Middle frontal gyrus (tissue), 1 donor: ENCODE results near the gene ABHD12B.
A peak's percentile ranks its signal among the peaks of the same experiment; 100 is the strongest.

Experiments
- DNase-seq: peaks from one replicate; pipeline ENCODE4 v3.0.0-alpha.2; 2015; ENCODE audit warnings: low spot score; ENCODE audit errors: extremely low spot score

The ABHD12B gene

DNA sequence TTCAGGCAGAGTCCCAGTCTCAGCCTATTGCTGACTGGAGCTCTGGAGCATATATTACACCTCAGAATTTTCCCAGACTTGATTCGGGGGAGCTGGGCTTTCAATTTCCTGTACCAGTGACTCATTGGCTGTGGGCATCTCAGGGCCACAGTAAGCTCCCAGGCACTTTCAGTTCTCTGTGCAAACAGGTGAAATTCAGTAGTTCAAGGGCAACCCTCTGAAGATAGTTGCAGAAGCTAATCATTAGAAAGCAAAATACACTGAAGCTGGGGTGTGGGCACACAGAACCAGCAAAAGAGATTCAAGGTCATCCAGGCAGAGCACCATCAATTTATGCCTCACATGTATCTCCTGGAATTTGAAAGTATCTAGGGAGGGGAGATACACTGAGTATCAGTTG is 32.8 kb upstream of the ABHD12B start:
- DNase-seq: no peak

DNA sequence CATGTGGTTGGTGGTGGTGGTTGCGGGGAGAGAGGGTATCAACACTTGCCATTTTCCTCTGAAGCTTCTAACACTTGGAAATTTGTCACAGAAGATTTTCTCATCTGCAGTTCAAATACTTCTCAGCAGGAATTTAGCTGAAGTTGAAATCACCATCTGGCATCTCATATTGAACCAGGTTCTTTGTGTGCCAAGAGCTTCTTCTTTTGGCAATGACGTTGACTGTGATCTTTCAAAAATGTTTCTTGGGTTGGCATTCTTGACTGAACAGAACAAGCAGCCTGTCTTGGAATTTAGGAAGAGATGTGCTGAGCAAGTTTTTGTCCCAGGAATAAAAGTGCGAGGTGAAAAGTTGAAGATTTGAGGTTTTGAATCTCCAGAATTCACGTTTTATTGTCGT is 32.2 kb upstream of the ABHD12B start:
- DNase-seq: no peak

DNA sequence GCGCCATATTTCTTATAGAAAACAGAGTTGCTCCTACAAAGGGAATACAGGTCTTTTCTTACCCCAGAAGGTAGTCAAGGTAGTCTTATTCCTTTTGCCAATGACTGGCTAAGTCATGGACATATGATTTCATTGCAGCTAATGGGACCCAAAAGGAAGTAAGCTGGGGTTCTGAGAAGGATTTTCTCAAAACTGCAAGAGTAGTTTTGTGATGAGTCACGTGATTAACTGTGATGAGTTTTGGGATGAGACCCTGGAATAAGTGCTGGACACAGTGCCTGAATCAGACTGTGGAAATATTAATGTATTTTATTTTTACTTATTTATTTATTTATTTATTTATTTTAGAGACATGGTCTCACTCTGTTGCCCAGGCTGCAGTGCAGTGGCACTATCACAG is 27.5 kb upstream of the ABHD12B start:
- no peak for DNase-seq

DNA sequence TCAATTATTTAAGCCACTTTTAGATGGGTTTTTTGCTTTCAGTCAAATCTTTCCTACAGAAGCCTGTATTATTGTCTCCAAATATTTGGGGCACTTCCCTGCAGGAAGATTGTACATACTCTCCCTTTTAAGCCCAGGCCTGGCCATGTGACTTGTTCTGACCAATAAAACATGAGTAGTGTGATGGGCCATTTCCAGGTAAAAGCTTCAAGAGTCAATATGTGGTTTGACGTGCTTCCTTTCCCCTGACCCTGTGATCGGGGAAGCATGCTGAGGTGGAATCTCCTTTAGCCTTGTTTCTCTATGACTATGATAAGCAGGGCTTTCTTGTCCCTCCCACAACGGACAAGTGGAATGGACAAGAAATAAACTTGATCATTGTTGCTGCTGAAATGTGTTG is 26.7 kb upstream of the ABHD12B start:
- no peak for DNase-seq

DNA sequence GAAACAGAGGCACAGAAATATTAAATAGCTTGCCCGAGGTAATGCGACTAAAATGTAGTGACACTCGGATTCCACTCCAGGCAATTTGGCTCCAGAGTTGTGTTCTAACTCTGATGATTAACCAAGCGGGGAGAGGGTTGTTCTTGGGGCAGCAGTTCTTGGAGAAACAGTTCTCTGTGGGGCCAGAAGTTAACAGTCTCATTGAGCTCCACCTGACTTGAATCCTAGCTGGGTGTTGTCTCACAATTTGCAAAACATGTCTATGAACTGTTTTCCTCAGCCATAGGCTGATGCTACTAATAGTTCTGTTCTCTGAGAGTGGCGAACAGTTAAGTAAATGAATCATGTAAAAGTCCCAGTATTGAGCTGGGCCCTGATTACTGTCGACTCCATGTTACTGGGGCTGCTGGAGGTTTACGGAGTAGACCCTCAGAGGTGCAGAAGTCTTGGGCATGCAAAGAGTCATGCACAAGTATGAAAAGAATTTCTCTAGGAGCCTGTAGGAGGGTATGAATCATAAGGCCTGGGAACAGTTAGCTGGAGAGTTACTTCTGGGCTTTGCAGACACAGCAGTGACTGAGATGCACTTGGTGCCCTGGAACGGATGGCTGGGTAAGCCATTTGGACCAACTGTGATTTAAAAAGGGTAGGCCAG is 25.5 kb upstream of the ABHD12B start:
- DNase-seq: no peak

DNA sequence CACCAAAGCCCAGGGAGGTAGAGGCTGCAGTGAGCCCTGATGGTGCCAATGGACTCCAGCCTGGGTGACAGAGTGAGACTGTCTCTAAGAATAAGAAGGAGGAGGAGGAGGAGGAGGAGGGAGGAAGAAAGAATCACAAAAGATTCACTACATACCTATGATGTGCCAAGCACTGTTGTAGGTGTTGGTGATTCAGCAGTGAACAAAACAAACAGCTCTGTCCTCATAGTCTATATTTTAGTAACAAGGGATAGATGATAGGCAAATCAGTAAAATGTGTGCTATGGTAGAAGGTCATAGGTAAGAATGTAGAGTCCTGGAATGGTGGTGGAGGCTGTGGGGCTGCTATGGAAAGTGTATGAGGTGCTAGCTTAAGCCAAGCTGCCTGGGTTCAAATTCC is 18.0 kb upstream of the ABHD12B start:
- DNase-seq: no peak

DNA sequence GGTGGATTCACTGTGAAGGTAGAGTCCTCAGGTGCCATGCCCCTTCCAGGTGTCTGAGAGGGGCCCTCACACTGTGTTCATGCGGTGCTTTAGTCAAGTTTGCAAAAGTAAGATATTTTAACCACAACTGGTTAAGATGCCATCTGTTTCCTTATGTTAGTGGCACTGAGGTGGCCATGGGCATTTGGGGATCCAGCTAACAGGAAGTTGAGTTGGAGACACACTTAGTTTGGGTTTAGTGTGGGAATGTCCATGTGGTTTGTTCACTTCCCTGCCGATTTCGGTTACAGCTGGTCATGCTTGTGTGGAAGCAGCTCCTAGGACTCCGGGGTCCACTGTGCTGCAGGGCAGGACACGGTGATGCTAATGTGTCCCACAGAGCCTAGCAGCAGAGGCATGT is 17.3 kb upstream of the ABHD12B start:
- DNase-seq: no peak

DNA sequence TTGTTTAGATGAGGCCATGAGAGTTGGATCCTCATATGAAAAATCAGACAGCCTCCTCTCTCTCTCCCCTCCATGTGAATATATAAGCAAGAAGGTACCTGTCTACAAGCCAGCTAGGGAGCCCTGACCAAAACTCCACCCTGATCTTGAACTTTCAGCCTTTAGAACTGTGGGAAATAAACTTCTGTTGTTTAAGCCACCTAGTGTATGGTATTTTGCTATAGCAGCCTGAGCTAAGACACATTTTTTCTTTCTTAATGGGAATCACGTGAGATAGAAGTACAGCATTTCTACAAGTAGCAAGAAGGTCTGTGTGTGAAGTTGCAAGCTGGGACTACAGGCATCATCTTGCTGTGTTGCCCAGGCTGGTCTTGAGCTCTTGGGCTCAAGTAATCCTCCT is 16.3 kb upstream of the ABHD12B start:
- DNase-seq: no peak

DNA sequence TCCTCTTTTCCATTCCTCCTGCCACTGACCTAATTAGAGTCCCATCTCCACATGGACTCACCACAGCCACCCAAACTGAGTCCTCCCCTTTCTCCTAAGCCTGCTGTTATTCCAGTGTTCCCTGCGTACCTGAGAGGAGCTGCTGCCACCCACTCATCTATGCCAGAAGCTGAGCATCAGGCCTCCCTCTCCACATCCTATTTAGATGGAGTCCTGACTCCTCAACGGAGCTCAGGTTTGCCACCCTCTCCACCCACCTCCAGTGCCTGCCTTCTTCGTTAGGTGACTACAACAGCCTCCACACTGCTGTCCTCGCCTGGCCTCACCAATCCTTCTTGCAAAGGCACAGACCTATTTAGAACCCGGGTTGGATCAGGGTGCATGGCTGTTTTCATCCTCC is 15.2 kb upstream of the ABHD12B start:
- DNase-seq: no peak

DNA sequence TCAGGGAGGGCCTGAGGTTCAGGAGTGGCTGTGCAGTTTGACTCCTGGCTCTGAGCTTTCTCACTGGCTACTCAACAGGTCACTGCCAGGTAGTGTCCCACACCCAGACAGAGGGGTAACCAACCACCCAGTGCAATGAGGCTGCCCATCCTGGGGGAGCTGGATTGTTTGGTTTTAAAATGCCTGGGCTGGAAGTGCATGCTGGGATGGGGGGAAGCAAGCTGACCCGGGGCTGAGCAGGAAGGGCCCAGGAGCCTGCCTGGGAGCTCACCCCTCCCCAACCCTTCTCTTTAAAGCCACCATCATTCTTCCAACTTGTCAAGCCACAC is 12.6 kb upstream of the ABHD12B start:
- DNase-seq: no peak

DNA sequence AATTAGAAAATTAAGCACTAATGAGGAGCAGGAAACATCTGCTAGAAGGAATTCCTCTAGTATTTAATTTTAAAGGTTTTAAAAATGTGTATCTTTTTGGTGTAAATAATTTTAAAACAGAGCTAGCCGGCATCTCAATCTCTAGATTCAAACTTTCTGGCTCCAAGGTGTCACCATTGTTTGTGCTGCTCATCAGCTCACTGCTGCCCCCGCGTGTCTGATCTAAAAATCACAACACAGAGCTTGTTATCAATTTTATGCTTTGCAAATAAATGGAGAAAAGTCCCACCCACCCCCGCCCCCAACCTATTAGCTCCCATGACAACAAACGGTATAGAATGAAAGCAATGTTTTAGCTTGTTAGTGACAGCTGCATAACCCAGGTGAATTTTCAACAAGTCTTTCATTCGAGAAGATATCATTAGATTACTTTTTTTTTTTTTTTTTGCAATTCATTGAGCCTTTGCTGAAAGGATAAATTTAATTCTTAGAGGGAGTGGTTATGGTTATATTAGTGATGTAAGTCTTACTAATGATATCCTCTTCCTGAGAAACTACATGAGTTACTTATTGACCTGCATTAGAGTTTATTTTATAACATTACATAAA is 11.3 kb upstream of the ABHD12B start:
- peak; percentile 70 for DNase-seq

DNA sequence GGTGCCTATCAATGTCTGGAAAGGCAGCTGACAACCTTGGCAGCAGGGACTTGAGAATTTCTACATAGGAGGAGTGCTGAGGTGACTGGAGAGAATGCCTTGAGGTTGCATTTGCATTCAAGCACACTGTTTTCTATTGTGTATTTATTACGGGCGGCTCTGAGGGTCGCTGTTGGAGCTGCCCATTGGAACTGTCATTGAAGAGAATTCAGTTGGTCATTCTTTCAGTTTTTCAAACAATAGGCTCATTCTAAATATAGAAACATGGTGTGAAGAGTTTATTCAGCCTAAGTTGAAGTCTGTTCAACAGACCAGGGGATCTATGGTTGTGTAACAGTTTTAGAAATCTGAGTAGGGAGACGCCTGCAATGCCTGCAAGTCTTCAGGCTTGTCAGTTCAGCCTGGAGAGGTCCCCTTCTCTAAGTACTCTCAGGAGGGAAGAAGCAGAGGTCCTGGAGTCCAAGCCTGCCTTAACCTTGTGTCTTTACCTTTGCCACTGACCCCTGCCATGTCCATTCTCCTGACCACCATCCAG is 9.8 kb upstream of the ABHD12B start:
- no peak for DNase-seq

DNA sequence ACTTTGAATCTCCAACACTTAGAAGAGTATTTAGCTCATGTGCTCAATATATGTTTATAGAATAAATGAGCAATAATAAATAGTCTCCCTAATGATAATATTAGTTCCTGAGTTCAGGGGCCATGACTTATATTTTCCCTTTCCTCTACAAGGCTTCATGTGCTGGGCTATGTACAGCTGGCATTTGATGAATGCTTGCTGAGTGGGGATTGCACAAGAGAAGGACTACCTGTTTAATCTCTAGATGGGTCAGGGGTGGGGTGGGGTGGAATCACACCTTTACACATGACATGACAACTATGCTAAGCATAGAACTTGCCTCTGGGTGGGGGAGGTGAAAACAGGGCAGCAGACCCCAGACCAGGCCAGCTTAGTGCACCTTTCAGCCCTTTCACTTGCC is 7.6 kb upstream of the ABHD12B start:
- no peak for DNase-seq

DNA sequence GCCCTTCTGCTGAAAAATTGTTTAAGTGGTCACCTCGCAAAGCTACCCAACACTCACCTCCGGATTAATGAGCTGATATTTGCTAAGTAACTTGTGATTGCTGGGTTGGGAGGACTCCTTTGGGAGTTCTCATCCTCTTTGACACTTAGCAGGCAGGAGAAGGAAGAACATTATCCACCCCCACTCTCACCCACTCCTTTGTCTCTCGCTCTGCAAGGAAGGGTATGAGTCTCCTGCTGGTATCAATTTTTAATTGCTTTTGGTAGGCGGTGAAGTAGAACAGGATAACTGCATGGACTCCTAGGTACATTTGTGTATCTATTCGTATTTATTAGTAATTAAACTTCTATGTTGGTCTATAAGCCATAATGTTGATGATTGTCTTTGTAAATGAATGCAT is 6.9 kb upstream of the ABHD12B start:
- DNase-seq: no peak

DNA sequence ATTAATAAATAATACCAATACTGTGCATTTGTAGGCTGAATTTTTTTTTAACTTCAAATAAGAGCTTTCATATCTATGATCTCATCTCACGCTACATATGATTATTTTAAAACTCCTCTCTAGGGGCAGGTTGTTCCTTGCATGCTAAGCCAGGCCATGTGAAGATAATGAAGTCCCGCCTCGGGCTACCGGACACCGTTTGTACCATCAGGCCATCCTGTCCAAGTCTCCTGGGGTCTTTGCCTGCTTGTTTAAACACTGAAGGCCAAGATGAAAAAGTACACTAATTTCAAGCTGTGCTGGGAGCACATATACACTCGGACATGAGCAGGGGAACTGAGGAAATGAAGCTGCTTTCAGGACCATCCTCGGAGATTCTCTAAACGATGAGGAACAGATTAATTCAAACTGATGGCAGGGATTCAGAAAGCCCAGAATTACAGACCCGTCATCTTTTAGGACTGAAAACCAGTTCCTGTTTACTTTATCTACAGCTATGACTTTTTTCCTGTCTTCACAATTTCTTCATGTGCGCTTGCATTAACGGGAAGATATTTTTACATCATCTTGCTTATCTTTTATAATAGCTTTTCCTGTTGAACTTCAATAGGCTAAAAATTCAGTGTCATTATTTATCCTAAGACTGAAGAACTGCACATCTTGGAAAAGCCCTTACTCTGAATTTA is 6.3 kb upstream of the ABHD12B start:
- no peak for DNase-seq

DNA sequence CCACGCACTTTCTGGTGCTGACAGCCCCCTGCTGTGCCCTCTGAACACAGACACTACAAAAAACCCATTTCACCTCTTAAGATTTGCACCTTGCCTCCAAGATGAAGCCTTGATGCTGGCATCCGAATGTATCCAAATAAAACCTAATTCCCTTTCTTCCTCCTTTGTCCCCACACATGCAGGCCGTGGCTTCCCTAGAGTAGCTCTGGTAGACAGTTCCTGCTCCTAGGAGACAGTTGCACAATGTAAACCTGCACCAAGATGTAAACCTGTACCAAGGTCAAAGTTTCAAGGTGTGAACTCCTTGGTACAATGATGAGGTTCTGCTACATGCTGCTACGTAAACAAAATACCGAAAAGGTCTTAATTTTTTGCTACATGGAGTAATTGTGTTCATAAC is 625 bp upstream of the ABHD12B start:
- no peak for DNase-seq

DNA sequence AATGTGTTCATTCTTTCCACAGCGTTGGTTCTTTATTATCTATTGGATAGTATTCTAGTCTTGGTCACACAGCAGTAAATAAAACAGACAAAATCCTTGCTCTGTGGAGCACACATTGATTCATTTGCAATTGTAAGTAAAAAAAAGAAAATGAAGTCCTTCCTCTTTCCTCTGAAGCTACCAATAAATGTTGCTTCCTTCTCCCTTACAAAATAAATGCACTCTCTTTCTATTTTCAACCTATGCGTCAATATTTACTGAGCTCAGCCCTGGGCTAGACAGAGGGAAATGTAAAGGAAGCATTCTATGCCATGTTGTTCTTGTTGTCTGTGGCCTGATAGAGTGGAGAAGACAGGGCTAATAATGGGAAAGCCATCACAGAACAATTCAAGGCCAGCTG is 2.9 kb downstream of the ABHD12B start:
- no peak for DNase-seq

DNA sequence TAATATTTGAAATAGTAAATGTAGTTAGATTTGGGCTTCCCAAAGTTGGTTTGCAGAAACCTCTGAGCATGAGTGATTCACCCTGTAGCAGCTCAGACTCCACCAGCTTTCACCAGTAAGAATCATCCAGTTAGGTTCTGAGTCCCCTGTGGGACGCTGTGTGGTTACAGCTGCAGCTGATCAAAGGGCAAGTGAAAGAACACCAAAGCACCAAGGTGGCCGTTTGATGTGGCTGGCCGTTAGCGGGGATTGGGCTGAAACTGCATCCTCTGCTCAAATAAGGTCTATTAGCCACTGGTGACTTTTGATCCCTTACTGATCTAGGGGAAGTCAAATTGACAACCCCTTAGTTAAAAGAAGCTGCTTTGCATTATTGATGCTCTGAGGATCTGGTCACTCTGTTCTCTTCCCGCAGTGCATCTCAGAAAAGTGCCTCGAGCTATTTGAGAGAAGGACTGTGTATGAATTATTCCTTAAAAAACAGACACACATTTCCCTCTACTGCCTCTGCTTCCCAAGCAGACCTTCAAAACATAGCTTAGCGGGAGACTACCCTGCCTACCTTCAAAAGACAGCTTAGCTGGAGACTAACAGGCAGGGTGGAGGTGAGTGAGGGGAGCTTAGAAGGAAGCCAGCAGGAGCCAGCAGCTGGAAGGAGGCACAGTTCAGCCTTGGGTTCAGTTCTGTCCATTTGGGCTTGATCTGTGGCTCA is 3.7 kb downstream of the ABHD12B start:
- DNase-seq: no peak

DNA sequence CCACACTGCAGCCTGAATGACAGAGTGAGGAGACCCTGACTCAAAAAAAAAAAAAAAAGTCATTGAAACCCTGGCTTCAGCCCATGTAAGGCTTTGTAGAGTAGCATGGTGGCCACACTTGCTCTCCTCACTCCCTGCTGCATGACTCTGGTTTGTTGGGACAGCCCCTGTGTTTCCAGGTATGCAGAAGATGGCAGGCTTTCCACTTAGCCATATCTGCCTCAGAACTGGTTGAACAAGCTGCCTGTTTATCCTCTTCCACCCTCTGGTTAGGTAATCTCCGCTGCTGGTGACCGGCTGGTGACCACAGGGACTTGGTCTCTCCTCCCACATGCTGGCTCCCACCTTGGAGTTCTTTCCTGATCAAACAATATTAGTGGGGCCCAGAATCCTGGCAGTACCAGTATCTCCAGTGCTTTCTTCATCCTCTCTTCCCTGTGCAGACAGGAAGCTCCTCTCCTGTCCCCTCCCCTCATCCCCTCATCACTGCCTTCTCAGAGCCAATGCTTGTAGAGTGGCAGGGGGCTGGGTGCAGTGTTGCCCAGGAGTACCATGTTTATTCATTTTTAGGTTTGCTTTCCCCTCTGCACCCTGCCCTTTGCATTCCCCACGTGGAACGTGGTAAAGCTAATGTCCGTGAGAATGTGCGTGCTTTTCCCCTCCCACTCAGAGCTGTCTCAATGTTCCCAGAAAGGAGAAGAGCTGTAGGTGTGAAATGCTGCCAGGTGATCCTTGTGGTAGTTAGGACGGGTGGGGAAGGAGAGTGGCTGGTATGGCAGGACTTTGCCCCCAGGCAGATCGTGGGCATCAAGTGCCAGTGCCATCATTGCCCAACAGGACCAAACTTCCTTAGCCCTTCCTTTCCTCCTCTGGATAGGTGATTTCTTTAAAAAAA is 11.3 kb downstream of the ABHD12B start:
- no peak for DNase-seq

DNA sequence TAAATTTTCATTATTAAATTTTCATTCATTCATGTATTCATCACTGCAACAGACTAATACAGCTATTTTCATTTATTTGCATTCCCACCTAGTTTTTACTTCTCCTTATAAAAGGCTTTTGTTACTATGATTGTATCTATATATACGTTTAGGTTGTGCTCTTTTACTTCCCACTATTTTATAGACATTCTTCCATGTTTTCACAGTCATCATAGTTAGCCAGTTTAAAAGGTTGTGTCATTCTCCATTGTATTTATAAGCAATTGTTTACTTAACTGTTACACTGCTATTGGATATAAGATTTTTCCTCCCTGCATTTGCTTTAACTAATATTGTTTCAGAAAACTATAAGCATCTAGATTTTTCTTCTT is 12.0 kb downstream of the ABHD12B start:
- no peak for DNase-seq

DNA sequence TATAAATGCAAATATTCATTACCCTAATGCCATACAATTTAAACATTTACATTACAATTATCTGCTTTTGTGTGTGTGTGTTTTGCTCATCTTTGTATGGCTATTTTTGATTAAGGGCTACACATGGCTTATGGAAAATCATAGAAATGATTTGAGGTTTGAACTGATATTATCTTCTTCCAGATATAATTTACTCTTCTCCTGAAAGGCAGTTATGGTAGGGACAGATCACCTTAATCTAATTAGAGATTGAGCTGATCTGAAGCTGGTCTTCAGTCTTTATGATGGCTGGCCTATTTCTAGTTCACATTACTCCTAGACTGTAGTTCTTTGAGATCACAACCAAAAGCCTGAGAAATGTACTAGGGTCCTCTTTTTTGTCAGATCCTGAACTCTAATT is 15.6 kb downstream of the ABHD12B start:
- DNase-seq: no peak
